B cell (primary cell): ENCODE measurements around the gene NCOA3. TPM values are rescaled to one million over a fixed set of nuclear protein-coding genes. Genes with fewer than 3 reads are reported as not detected.

Experiments
- ATAC-seq: fragments of 200-7000 bp; cut with Tn5 transposase; one replicate; pipeline ENCODE4 v1.10.0; 2021; ENCODE audit warnings: low read depth, mild to moderate bottlenecking, moderate number of reproducible peaks, moderate library complexity
- CTCF ChIA-PET: fragments of 350-600 bp; sonication (Branson Sonifier 250); formaldehyde crosslinking; loops from one replicate; lab custom pipeline; 2021; ENCODE audit warnings: antibody characterized with exemption, inconsistent platforms; lab: Charles Lee
- POLR2A ChIA-PET: fragments of 350-600 bp; sonication (Branson Sonifier 250); formaldehyde crosslinking; loops from one replicate; lab custom pipeline; 2021; ENCODE audit warnings: antibody characterized with exemption; lab: Charles Lee
- DNase-seq: peaks from one replicate; pipeline ENCODE4 v3.0.0; 2013
- H2AFZ ChIP-seq: 2 replicates; pipeline ENCODE4 v1.6.1; 2012; ENCODE audit warnings: mild to moderate bottlenecking, low read depth, low read length; ENCODE audit not compliant: insufficient read depth, poor library complexity, severe bottlenecking
- H3K27ac ChIP-seq, 2 donors: 1 replicate in 1 of 2; 2 replicates in 1 of 2; pipeline ENCODE4 v1.5.1; 2012 to 2013; ENCODE audit warnings: low read length in 2 of 2, mild to moderate bottlenecking in 2 of 2, moderate library complexity in 1 of 2
- H3K27me3 ChIP-seq, 4 experiments: fragments of 200-600 bp in 1 of 4; sonication (generic) in 1 of 4; replicated peaks in 1 of 4; 1 replicate in 2 of 4; 2 replicates in 2 of 4; pipeline versions ENCODE4 v1.6.1 to v1.7.0; 2013 to 2016; ENCODE audit warnings: low read length in 3 of 4, mild to moderate bottlenecking in 2 of 4, mixed read lengths in 1 of 4, moderate library complexity in 1 of 4; ENCODE audit not compliant: insufficient read depth in 4 of 4, control insufficient read depth in 3 of 4; ENCODE audit errors: control extremely low read depth in 1 of 4
- H3K36me3 ChIP-seq, 2 experiments: replicated peaks in 1 of 2; 1 replicate in 1 of 2; 2 replicates in 1 of 2; pipeline versions ENCODE4 v1.6.1 to v1.7.1; 2013; ENCODE audit warnings: low read length in 1 of 2; ENCODE audit not compliant: insufficient read depth in 2 of 2, control insufficient read depth in 1 of 2; ENCODE audit errors: control extremely low read depth in 1 of 2, extremely low read depth in 1 of 2
- H3K4me1 ChIP-seq, 2 donors: fragments of 200-600 bp in 1 of 2; sonication (generic) in 1 of 2; 1 replicate in 1 of 2; 2 replicates in 1 of 2; pipeline versions ENCODE4 v1.5.1 to v1.6.1; 2013 to 2017; ENCODE audit warnings: low read length in 2 of 2; ENCODE audit not compliant: control insufficient read depth in 2 of 2, insufficient read depth in 2 of 2
- H3K4me2 ChIP-seq: replicated peaks from 2 replicates; pipeline ENCODE3; 2012; ENCODE audit warnings: mild to moderate bottlenecking, low read depth, low read length; ENCODE audit not compliant: poor library complexity, severe bottlenecking
- H3K4me3 ChIP-seq, 5 experiments: fragments of 200-600 bp in 1 of 5; sonication (generic) in 1 of 5; 1 replicate in 3 of 5; 2 replicates in 2 of 5; pipeline versions ENCODE4 v1.5.1 to v1.7.0; 2011 to 2016; ENCODE audit warnings: low read length in 4 of 5, mild to moderate bottlenecking in 4 of 5, low read depth in 2 of 5, control low read depth in 1 of 5, moderate library complexity in 1 of 5; ENCODE audit not compliant: insufficient read depth in 1 of 5; ENCODE audit errors: control extremely low read depth in 1 of 5, extremely low read depth in 1 of 5
- H3K79me2 ChIP-seq: fragments of 200-600 bp; sonication (generic); one replicate; pipeline ENCODE4 v1.6.0; 2016; ENCODE audit warnings: low read length; ENCODE audit not compliant: control insufficient read depth, insufficient read depth
- H3K9ac ChIP-seq: fragments of 200-600 bp; sonication (generic); 2 replicates; pipeline ENCODE4 v1.6.1; 2017; ENCODE audit warnings: mild to moderate bottlenecking, low read length, moderate library complexity
- H3K9me3 ChIP-seq, 3 donors: one replicate each; pipeline versions ENCODE4 v1.6.1 to v1.7.1; 2013; ENCODE audit warnings: low read length in 2 of 3; ENCODE audit not compliant: control insufficient read depth in 2 of 3, insufficient read depth in 1 of 3; ENCODE audit errors: control extremely low read depth in 1 of 3
- H4K20me1 ChIP-seq: 2 replicates; pipeline ENCODE4 v1.6.0; 2012; ENCODE audit warnings: mild to moderate bottlenecking, low read length; ENCODE audit not compliant: insufficient read depth, control insufficient read depth, poor library complexity, severe bottlenecking
- H3K27ac Mint-ChIP-seq: one replicate; pipeline ENCODE4 v1.8.0; 2021; ENCODE audit warnings: mixed read lengths
- H3K27me3 Mint-ChIP-seq: one replicate; pipeline ENCODE4 v1.8.0; 2021; ENCODE audit warnings: mixed read lengths
- H3K4me1 Mint-ChIP-seq: one replicate; pipeline ENCODE4 v1.8.0; 2021; ENCODE audit warnings: mixed read lengths
- H3K4me3 Mint-ChIP-seq: one replicate; pipeline ENCODE4 v1.8.0; 2021; ENCODE audit warnings: mixed read lengths
- H3K9me3 Mint-ChIP-seq: one replicate; pipeline ENCODE4 v1.8.0; 2022; ENCODE audit warnings: mixed read lengths; ENCODE audit not compliant: insufficient read depth
- EZH2 ChIP-seq: IDR thresholded peaks from 2 replicates; pipeline ENCODE4 v1.6.1; 2012; ENCODE audit warnings: borderline replicate concordance, low read depth, mild to moderate bottlenecking, moderate library complexity, low read length; ENCODE audit not compliant: insufficient read depth, poor library complexity, severe bottlenecking
- WGBS: methylation state at CpG from one replicate; pipeline ENCODE4 v1.1.5; 2013; ENCODE audit warnings: missing lambda C conversion rate; ENCODE audit not compliant: insufficient coverage; 5-methylcytosine and 5-hydroxymethylcytosine counted together
- intact Hi-C: fragments of 100-400 bp; cut with micrococcal nuclease; formaldehyde crosslinking; loops from one replicate; pipeline ENCODE4 v1.10.0; 2022
- polyA plus RNA-seq: library from polyadenylated mRNA; depleted of rRNA; stranded (reverse); fragments of >200 nt; gene quantifications from 2 replicates; pipeline ENCODE4 v1.2.3, GENCODE V29; 2012
- total RNA-seq, 2 donors: library from RNA; stranded (reverse); fragments of 120-200 nt in 1 of 2; gene quantifications; 1 replicate in 1 of 2; 2 replicates in 1 of 2; pipeline versions ENCODE4 v1.2.3 to v1.2.4, GENCODE V29; 2013 to 2022
- TF ChIP-seq, protein P1 (sequence below): fragments of 200-600 bp; IDR thresholded peaks from one replicate; pipeline ENCODE4 v1.8.0; 2022; ENCODE audit warnings: antibody characterized with exemption, mild to moderate bottlenecking

The NCOA3 gene
- total and polyA plus RNA-seq, 2 donors (not counting 1 experiment from before 2014, with no cell fraction given): 54.0 to 309 TPM

DNA sequence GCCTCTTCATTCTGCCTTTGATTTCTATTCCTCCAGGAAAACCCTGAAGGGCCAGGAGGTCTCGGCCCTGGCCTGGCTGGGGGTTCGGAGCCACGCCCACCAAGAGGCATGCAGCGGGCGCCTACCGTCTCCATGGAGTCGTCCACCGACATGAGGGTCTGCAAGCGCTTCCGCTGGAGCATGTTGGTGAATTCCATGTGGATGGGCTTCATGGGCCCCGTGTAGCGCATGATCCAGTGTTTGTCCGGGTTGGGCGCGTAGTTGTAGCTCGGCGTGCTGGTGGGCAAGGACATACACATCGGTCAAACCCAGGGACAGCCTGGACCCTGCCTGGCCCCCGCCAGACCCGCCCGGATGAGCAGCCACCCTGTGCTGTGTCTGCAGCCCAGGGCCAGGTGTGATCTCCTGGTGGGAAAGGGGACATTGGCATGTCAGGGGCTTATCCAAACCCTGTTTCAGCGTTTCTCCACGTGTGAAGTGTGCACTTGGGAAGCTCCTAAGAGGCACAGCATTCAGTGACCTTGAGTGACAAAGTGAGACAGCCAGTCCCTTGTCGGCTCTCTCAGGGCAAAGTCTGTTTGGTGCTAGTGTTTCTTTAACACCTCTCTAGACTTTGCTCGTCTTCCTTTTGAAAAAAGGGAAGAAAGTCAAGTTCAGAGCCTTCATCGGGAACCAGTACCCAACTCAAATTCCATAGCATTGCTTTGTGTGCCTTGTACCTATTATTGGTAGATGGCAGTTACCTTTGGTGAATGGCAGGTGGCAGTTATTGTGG, 182.8 kb downstream of the NCOA3 start:
- H3K9me3 Mint-ChIP-seq: no peaks in the 10 kb centered on the region
- Histone ChIP-seq H3K79me2 (no peaks in the 10 kb centered on the region), H3K27ac (no peak overlapping the region), H3K27me3 (no peaks in the 10 kb centered on the region), H2AFZ (no peak overlapping the region), H3K9ac (no peak overlapping the region), H3K36me3 (no peaks in the 10 kb centered on the region), H3K4me2 (no peak overlapping the region), H3K9me3 (peaks cover 0 to 17% (median 0%) of the 10 kb centered on the region in 3 donors), H3K4me1 (no peaks in the 10 kb centered on the region), H3K4me3 (no peak overlapping the region), H4K20me1 (no peaks in the 10 kb centered on the region)
- no peaks in the 10 kb centered on the region for H3K4me1 Mint-ChIP-seq
- no peak overlapping the region for H3K4me3 Mint-ChIP-seq
- TF ChIP-seq, protein P1, sequence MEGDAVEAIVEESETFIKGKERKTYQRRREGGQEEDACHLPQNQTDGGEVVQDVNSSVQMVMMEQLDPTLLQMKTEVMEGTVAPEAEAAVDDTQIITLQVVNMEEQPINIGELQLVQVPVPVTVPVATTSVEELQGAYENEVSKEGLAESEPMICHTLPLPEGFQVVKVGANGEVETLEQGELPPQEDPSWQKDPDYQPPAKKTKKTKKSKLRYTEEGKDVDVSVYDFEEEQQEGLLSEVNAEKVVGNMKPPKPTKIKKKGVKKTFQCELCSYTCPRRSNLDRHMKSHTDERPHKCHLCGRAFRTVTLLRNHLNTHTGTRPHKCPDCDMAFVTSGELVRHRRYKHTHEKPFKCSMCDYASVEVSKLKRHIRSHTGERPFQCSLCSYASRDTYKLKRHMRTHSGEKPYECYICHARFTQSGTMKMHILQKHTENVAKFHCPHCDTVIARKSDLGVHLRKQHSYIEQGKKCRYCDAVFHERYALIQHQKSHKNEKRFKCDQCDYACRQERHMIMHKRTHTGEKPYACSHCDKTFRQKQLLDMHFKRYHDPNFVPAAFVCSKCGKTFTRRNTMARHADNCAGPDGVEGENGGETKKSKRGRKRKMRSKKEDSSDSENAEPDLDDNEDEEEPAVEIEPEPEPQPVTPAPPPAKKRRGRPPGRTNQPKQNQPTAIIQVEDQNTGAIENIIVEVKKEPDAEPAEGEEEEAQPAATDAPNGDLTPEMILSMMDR: no peak
- TF ChIP-seq EZH2: no peak
- ChIA-PET POLR2A (no interaction called here), CTCF (interaction anchor here (1.2 kb wide), 2 partner anchors 13 to 936 kb away, joined by 3 to 4 read pairs; no protein-coding TSS in a partner anchor)
- H3K27me3 Mint-ChIP-seq: peaks cover 4% of the 10 kb centered on the region
- intact Hi-C loops: no loop called here
- no peak overlapping the region for H3K27ac Mint-ChIP-seq
- ATAC-seq (no peak), DNase-seq (no peak)
- 91% methylated on average over 25 of the region's 26 CpGs for WGBS

DNA sequence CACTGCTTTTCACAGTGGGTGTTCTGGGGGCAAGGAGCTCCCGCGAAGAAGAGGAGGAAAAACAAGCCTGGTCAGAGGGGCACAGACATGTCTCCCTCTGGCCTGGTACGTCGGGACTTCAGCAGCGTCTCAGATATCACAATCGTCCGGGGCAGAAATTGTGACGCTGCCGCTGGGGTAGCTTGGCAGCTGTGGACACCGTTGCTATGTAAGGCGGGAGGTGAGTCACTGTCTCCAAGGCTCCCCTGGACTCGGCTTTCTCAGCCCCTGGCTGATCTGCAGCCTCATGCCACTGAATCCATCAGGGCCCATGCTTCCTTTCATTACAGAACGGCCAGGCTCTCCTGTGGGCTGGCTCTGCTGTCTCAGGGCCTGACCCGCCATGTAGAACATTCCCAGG, 184.9 kb downstream of the NCOA3 start:
- Mint-ChIP-seq H3K4me3 (no peak overlapping the region), H3K9me3 (no peaks in the 10 kb centered on the region), H3K27ac (no peak overlapping the region), H3K27me3 (peaks cover 4% of the 10 kb centered on the region), H3K4me1 (no peaks in the 10 kb centered on the region)
- no peaks in the 10 kb centered on the region for H4K20me1 ChIP-seq
- ChIA-PET POLR2A (no interaction called here), CTCF (interaction anchor here (0.9 to 1.0 kb wide), 2 partner anchors 935 to 974 kb away, joined by 3 read pairs; no protein-coding TSS in a partner anchor)
- intact Hi-C loops: no loop called here
- peaks cover 1 to 37% (median 18%) of the 10 kb centered on the region in 3 donors for H3K9me3 ChIP-seq
- no peaks in the 10 kb centered on the region for H3K27me3 ChIP-seq
- TF ChIP-seq, protein P1: no peak
- no peak for TF ChIP-seq EZH2
- DNase-seq: no peak
- no peak overlapping the region for H2AFZ ChIP-seq
- ATAC-seq: no peak
- H3K9ac ChIP-seq: no peak overlapping the region
- no peak overlapping the region for H3K4me2 ChIP-seq
- no peaks in the 10 kb centered on the region for H3K79me2 ChIP-seq
- no peaks in the 10 kb centered on the region for H3K36me3 ChIP-seq
- H3K27ac ChIP-seq: no peak overlapping the region
- no peaks in the 10 kb centered on the region for H3K4me1 ChIP-seq
- 98% methylated on average over 13 of the region's 14 CpGs for WGBS
- H3K4me3 ChIP-seq: no peak overlapping the region
